AG09309 (cell line): ENCODE data around the gene RAPGEF4.

Experiments used
- DNase-seq: peaks from one replicate; pipeline ENCODE4 v3.0.0-alpha.2; 2010; ENCODE audit warnings: low read depth
- H3K4me3 ChIP-seq: 2 replicates; pipeline ENCODE4 v1.5.1; 2011; ENCODE audit warnings: mild to moderate bottlenecking, low read depth, low read length, moderate library complexity; ENCODE audit not compliant: control insufficient read depth
- CTCF ChIP-seq: IDR thresholded peaks from 2 replicates; pipeline ENCODE4 v1.5.1; 2011; ENCODE audit warnings: mild to moderate bottlenecking, low read depth, low read length, inconsistent platforms; ENCODE audit not compliant: insufficient read depth, control insufficient read depth; ENCODE audit errors: missing control alignments

Gene RAPGEF4

DNA sequence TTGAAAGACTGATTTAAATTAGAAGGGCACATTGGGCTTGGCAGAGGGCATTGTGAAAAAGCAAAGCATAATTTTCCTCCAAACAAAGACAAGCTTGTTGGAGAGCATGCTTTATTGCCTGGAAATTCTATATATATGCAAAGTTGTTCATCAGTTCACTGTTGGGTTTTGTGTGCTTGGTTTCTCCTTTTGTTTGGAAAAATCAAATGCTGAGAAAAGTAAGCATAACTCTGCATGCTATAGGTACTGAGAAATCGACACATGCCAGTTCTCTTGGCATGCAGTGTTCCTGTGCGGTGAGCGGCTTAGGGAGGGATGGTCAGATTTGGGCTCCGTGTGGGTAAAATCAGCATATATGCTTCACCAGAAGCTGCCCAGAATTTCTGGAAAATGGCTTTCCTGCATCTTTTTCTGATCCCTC, 161.0 kb downstream of the RAPGEF4 start:
- H3K4me3 ChIP-seq: no peak overlapping the region
- TF ChIP-seq CTCF: no peak

DNA sequence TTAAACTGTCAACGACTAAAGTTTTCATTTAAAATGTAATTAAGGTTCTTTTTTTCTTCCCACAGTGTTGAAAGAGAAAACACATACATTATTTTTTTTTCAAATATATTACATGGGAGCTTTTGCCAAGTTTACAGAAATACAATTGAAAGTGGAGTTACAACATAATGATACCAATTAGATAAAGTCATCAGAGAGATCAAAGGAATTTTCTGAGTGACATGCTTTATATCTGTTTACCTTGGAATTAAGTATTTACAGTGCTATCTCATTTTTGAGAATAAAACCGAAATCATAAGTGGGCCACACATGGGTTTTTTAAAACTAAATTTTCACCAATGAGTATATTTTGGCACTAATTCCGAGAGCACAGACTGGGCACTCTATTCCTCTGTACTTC, 165.2 kb downstream of the RAPGEF4 start:
- TF ChIP-seq CTCF: no peak
- no peak overlapping the region for H3K4me3 ChIP-seq
- no peak for DNase-seq

More for the DNA sequence above, 161.0 kb downstream of the RAPGEF4 start:
- DNase-seq: no peak

DNA sequence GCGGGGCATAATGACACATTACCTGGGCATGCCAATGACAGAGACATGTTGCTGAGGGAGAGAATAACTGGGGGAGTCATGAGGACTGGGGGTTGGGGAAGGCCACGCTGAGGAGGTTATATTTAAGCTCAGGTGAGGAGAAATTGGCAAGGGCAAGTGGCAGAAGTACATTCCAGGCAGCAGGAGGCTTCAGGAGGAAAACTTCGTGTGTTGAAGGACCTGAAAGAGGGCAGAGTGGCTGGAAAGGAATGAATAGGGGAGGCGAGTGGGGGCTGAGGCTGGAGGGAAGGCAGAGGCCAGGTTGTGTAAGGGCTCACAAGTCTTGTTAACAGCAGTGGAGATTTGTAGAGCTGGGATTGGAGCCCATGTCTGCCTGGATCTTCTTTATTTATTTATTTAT, 166.3 kb downstream of the RAPGEF4 start:
- no peak for TF ChIP-seq CTCF
- H3K4me3 ChIP-seq: no peak overlapping the region
- no peak for DNase-seq

DNA sequence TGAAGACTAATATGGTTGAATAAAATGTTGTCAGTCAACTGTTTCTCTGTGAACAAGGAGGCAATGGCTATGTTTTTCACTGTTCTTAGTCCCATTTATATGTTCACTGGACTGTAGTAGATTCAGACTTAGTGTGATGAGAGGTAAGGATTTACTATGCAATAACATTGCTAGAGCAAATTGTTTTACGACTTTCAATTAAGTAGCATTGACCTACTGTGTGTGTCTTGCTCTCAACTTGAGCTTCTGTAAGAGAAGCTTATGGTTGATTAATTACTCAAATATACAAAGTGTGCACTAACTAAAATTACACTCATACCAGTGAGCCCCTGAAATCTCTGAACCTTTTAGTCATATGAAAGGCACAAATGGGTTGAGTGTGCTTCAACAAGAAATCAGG, 168.6 kb downstream of the RAPGEF4 start:
- no peak overlapping the region for H3K4me3 ChIP-seq
- no peak for TF ChIP-seq CTCF
- DNase-seq: no peak

- H3K4me3 ChIP-seq: no peak overlapping the region
- TF ChIP-seq CTCF: no peak
- no peak for DNase-seq
Observed at GRCh38 chr2:172905937-172906811, 170.5 kb downstream of the RAPGEF4 start.

GRCh38 chr2:172908275-172908674, 172.6 kb downstream of the RAPGEF4 start:
- DNase-seq: no peak
- no peak overlapping the region for H3K4me3 ChIP-seq
- TF ChIP-seq CTCF: no peak
